NCI-H128 (cell line): ENCODE data around the gene CD151.
A peak's percentile ranks its signal among the peaks of the same experiment; 100 is the strongest.

Experiments used
- DNase-seq: peaks from one replicate; lab custom pipeline; 2025; ENCODE audit not compliant: unreplicated experiment; lab: John Stamatoyannopoulos, UW

Gene CD151

GRCh38 chr11:841981-842369 is 9.2 kb downstream of the CD151 start:
- no peak for DNase-seq

- DNase-seq: peak; percentile 80
Observed at GRCh38 chr11:842370-843002, 9.7 kb downstream of the CD151 start, which contains the start of the genes POLR2L and TSPAN4. TSS of gene POLR2L (minus strand) at chr11:842529. CDS start at chr11:842508, 21 bp downstream. TSS of gene TSPAN4 (plus strand) at chr11:842852. CDS start at chr11:850305, 7,453 bp downstream.

GRCh38 chr11:843086-843734 is 10.5 kb downstream of the CD151 start:
- DNase-seq: no peak

- DNase-seq: no peak
Observed at GRCh38 chr11:843818-844692, 11.3 kb downstream of the CD151 start.

- DNase-seq: no peak
Observed at GRCh38 chr11:844693-845644, 12.2 kb downstream of the CD151 start.

GRCh38 chr11:845872-846495 is 13.2 kb downstream of the CD151 start:
- no peak for DNase-seq

GRCh38 chr11:846496-847098 is 13.8 kb downstream of the CD151 start:
- no peak for DNase-seq

GRCh38 chr11:847876-848275 is 15.1 kb downstream of the CD151 start:
- DNase-seq: no peak

GRCh38 chr11:848380-848931 is 15.7 kb downstream of the CD151 start:
- DNase-seq: no peak

GRCh38 chr11:849104-849824 is 16.5 kb downstream of the CD151 start:
- peak; percentile 35 for DNase-seq

GRCh38 chr11:849951-850774 is 17.4 kb downstream of the CD151 start:
- DNase-seq: no peak

- no peak for DNase-seq
Observed at GRCh38 chr11:850775-851763, 18.3 kb downstream of the CD151 start.

GRCh38 chr11:852762-853161 is 20.0 kb downstream of the CD151 start:
- no peak for DNase-seq

- DNase-seq: no peak
Observed at GRCh38 chr11:853682-854448, 21.1 kb downstream of the CD151 start.

- no peak for DNase-seq
Observed at GRCh38 chr11:854601-855329, 22.0 kb downstream of the CD151 start.
